ENCODE measurements around the gene CCDC196.

CCDC196 gene, protein sequence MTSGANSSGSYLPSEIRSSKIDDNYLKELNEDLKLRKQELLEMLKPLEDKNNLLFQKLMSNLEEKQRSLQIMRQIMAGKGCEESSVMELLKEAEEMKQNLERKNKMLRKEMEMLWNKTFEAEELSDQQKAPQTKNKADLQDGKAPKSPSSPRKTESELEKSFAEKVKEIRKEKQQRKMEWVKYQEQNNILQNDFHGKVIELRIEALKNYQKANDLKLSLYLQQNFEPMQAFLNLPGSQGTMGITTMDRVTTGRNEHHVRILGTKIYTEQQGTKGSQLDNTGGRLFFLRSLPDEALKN

DNA sequence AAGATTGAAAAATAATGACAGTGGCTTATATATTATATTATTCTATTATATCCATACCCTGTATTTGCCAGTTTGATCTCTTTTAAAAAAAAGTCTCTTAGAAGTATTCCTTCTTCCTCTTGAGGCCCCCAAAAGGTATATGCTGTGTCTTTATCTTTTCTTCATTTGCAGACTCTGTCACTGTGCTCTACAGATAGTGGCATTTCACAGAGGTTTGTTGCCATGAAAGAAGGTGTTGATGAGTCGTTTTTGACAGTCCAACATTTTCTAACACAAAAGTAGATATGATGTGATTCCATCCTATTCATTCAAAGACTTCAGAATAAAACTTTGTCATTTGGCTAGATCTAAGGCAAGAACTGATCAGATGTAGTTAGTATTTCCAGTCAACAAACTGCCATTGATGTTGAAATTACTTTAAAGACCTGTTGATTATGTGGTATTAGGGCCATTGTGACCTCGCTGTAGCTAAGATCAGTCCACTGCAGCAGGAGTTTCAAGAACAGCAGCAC, at the start of gene CCDC196:
CCDC196 (plus strand) TSS at position 462 of the 512 bp plus-strand sequence. CDS start 132 bp downstream, outside the sequence.
- H3K36me3 Mint-ChIP-seq, result peaks cover 7% of the 10 kb centered on the region
- H3K9me3 Mint-ChIP-seq (ENCODE audit: low read depth), result no peaks in the 10 kb centered on the region
- no peak within 1 kb of the TSS for H3K4me3 Mint-ChIP-seq
- no peaks in the 10 kb centered on the region for H3K4me1 Mint-ChIP-seq (ENCODE audit: low read depth)
- H3K27ac Mint-ChIP-seq, result no peak within 1 kb of the TSS
- H3K27me3 Mint-ChIP-seq, result no peaks in the 10 kb centered on the region

DNA sequence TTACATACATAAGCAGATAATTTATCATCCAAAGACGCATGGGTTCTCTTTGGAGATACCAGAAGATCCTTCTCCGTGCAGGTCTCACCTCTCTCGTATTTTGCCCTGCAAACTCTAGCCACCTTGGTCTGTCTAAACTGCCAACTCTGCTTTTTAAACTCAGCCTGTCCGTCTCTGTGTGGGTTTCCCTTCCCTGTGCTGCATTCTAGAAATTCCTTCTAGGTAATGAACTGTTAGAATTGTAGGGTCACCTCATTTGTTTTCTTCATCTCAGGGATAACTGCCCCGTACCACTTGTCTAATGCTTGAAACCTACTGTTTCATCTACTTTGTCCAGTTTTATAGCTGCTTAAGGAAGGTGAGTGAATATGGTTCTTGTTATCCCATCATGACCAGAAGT, 45.4 kb upstream of the CCDC196 start:
- Mint-ChIP-seq H3K4me1 (ENCODE audit: low read depth) (no peaks in the 10 kb centered on the region), H3K36me3 (peaks cover 19% of the 10 kb centered on the region), H3K27me3 (no peaks in the 10 kb centered on the region)

DNA sequence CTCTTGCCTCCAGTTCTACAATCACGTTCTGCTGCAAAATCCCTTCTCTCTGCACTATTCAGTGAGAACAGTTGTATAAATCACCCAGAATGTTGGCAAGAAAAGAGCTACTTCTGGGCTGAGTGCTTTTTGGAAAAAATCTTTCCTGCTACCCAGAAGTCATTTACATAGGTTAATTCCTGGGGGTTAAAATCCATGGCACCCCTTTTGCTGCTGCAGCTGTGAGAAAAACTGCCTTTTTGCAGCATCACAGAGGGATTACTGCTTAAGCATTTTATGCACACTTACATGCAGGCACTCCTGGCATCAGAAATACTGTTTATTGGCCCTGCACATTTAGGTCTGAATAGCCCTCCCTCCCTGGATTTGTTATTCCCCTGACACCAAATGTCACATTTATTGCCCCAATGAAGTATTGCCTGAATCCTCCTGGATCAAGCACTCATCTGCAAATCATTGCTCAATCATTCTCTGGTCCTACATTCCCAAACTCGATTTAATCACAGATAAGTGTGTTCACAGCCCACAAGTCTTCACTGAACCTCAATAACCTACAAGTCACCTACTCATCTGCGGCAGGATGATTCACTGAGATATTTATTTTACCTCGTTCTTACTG, 43.1 kb upstream of the CCDC196 start:
- peaks cover 16% of the 10 kb centered on the region for H3K9me3 Mint-ChIP-seq (ENCODE audit: low read depth)
- peaks cover 18% of the 10 kb centered on the region for H3K36me3 Mint-ChIP-seq
- H3K27ac Mint-ChIP-seq, result no peak overlapping the region
- H3K4me1 Mint-ChIP-seq (ENCODE audit: low read depth), result no peaks in the 10 kb centered on the region
- no peak overlapping the region for H3K4me3 Mint-ChIP-seq
- H3K27me3 Mint-ChIP-seq, result no peaks in the 10 kb centered on the region

More for the DNA sequence above, 45.4 kb upstream of the CCDC196 start:
- no peak overlapping the region for H3K4me3 Mint-ChIP-seq
- H3K27ac Mint-ChIP-seq, result no peak overlapping the region
- peaks cover 21% of the 10 kb centered on the region for H3K9me3 Mint-ChIP-seq (ENCODE audit: low read depth)

DNA sequence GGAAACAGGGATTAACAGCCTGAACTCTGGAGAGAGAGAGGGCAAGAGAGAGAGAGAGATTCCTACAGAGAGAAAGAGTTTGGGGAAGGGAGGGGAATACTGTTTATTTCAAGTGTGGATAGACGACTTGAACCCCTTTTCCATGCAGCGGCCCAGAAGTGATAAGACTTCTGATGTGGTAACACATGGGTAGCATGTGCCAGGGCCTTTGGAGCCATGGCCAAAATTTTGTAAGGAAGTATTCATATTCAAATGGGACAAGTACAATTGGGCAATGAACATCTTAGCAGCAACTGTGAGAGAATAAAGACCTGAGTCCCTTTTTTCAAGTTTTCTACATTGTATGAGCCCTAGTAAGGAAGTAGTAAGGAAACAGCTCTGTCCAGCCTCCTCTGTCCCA, 42.4 kb upstream of the CCDC196 start:
- no peak overlapping the region for H3K4me3 Mint-ChIP-seq
- no peak overlapping the region for H3K27ac Mint-ChIP-seq
- no peaks in the 10 kb centered on the region for H3K4me1 Mint-ChIP-seq (ENCODE audit: low read depth)
- H3K36me3 Mint-ChIP-seq, result peaks cover 16% of the 10 kb centered on the region
- H3K9me3 Mint-ChIP-seq (ENCODE audit: low read depth), result peaks cover 16% of the 10 kb centered on the region
- H3K27me3 Mint-ChIP-seq, result no peaks in the 10 kb centered on the region

DNA sequence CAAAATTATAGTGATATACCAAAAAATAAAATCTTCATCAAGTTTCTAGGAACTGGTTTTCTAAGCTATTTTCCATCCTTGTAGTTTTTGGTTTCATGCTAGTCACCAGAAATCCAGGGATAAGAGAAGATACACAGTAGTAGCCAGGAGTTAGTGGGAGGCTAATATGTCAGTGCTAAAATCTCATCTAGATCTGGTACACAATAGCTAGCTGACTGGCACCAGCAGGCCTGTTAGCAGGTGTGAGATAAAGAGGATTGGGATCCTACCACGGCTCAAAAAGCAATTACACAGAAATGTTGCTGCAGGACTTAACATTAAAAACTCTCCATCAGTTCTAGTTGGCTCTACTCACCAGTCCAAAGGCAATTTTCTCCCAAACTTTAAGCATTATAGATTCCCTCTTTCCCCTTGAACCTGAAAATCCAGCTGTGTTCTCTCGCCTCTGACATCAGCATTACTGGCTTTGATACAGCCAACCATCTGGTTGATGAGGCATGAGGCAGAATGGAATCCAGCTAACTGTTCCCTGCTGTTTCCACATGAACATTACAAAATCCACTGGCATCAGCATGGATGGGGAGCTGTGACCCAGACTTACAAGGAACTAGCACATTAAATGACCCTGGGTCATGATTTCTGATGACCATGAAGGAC, 41.8 kb upstream of the CCDC196 start:
- Mint-ChIP-seq H3K4me1 (ENCODE audit: low read depth) (no peaks in the 10 kb centered on the region), H3K9me3 (ENCODE audit: low read depth) (peaks cover 16% of the 10 kb centered on the region), H3K4me3 (no peak overlapping the region), H3K27me3 (no peaks in the 10 kb centered on the region), H3K36me3 (peaks cover 16% of the 10 kb centered on the region), H3K27ac (no peak overlapping the region)

DNA sequence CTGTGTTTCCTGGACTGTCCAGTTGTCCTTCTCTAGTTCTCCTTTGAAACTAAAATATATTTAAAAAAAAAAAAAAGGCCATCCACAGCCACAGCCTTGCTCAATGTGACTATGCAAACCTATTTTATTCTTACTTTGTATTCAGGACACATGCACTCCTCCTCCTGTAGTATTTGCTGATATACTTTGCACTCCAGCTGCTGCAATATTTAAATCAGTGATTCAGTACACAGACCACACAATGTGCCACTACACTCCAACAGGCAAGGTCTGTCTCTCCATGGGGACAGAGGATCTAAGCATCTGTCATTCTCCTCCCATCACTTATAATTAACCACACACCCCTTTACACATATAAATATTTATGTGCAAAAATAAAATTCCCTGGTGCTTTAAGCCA, 40.2 kb upstream of the CCDC196 start:
- H3K27ac Mint-ChIP-seq, result no peak overlapping the region
- H3K4me1 Mint-ChIP-seq (ENCODE audit: low read depth), result no peaks in the 10 kb centered on the region
- H3K9me3 Mint-ChIP-seq (ENCODE audit: low read depth), result peaks cover under 1% of the 10 kb centered on the region
- H3K4me3 Mint-ChIP-seq, result no peak overlapping the region
- no peaks in the 10 kb centered on the region for H3K27me3 Mint-ChIP-seq
- H3K36me3 Mint-ChIP-seq, result peaks cover 8% of the 10 kb centered on the region

DNA sequence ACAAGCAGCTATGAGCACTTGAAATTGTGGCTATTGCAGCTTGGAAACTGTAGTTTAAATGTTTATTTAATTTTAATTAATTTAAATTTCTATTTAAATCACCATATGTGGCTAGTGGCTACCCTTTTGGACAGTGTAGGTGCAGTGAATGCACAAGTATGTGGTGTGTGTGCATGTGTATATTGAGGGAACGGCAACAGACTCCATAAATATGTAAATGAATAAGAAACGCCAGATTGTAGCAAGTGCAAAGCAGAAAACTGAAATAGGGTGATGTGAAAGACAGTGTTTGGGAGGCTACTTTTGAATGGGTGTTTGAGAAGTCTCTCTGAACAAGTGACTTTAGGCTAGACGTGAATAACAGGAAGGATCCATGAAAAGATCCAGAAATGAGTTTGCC, 32.7 kb upstream of the CCDC196 start:
- Mint-ChIP-seq H3K36me3 (peaks cover 28% of the 10 kb centered on the region), H3K27me3 (no peaks in the 10 kb centered on the region), H3K9me3 (ENCODE audit: low read depth) (peaks cover 7% of the 10 kb centered on the region), H3K4me1 (ENCODE audit: low read depth) (no peaks in the 10 kb centered on the region), H3K27ac (no peak overlapping the region), H3K4me3 (no peak overlapping the region)

DNA sequence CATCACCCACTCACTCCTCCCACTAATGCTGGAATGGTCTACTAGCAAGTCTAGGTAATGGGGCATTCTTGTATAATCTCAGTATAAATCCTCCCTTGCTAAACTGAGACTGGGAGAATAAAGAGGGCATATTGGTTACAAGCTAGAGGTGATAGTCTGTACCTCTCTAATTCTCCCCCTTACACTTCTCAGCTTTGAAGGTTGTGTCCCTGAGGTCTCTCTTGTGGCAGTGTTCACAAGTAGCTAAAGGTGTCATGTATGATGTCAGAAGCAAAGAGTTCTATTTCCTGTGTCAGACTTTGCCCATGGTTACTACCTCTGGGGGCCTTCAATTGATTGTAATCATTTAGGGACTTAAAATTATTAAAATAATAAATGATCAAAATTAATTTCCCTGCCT, 26.6 kb upstream of the CCDC196 start:
- Mint-ChIP-seq H3K36me3 (peaks cover 18% of the 10 kb centered on the region), H3K4me3 (no peak overlapping the region), H3K27ac (no peak overlapping the region), H3K4me1 (ENCODE audit: low read depth) (no peaks in the 10 kb centered on the region), H3K27me3 (no peaks in the 10 kb centered on the region), H3K9me3 (ENCODE audit: low read depth) (peaks cover 7% of the 10 kb centered on the region)

DNA sequence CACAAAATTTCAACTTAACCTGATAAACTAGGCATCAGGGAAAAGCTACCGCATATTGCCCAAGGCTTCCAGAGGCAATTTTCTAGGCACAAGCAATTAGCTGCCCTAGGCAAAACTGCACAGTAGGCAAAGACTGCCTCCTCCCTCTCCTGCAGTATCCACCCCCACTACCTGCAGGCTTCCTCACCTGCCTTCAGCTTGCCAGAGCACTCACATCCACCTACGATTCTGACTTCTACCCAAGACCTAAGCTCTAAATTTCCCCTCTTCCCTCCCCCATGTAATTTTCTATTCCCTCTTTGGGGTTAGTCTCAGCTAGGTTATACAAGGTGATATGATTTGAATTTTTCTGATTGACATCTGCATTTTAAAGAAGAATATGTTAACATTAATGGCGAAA, 21.9 kb upstream of the CCDC196 start:
- Mint-ChIP-seq H3K27ac (no peak overlapping the region), H3K4me1 (ENCODE audit: low read depth) (no peaks in the 10 kb centered on the region), H3K36me3 (peaks cover 3% of the 10 kb centered on the region), H3K9me3 (ENCODE audit: low read depth) (no peaks in the 10 kb centered on the region), H3K4me3 (no peak overlapping the region), H3K27me3 (no peaks in the 10 kb centered on the region)

DNA sequence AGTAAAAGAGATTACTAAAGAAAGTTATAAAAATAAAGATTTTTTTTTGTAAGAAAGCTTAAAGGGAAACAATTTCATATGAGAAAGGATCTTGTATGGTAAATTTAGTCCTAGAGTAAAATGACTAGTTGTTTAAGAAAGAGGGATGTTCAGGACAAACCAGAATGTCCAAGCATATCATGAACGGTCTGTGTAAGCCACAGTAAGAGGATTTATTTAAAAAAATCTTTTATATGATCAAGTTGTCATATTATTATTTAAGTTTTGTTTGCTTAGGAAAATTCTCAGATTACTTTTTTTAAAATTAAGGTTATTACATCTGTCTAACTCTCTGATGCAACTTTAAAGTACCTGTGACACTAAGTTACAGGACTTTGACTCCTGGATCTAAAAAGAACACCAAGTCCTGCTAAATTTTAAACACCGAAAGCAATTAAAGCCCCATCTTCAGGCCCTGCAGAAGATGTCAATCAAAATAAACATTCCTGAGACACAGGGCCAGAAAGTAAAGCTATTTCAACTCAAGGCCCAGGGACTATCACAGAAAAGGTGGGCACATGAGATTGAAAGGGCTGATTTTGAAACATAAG, 17.3 kb upstream of the CCDC196 start:
- peaks cover 19% of the 10 kb centered on the region for H3K36me3 Mint-ChIP-seq
- no peaks in the 10 kb centered on the region for H3K4me1 Mint-ChIP-seq (ENCODE audit: low read depth)
- H3K9me3 Mint-ChIP-seq (ENCODE audit: low read depth), result peaks cover 17% of the 10 kb centered on the region

DNA sequence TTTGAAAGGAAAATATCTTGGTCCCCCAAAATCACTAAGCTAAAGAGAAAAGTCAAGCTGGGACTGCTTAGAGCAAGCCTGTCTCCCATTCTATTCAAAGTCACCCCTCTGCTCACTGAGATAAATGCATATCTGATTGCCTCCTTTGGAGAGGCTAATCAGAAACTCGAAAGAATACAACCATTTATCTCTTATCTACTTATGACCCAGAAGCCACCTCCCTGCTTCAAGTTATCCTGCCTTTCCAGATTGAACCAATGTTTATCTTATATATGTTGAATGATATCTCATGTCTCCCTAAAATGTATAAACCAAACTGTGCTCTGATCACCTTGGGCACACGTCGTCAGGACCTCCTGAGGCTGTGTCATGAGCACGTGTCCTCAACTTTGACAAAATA, 14.6 kb upstream of the CCDC196 start:
- no peak overlapping the region for H3K4me3 Mint-ChIP-seq
- no peak overlapping the region for H3K27ac Mint-ChIP-seq
- H3K27me3 Mint-ChIP-seq, result no peaks in the 10 kb centered on the region
- H3K36me3 Mint-ChIP-seq, result peaks cover 19% of the 10 kb centered on the region
- H3K9me3 Mint-ChIP-seq (ENCODE audit: low read depth), result peaks cover 17% of the 10 kb centered on the region
- H3K4me1 Mint-ChIP-seq (ENCODE audit: low read depth), result no peaks in the 10 kb centered on the region

More for the DNA sequence above, 17.3 kb upstream of the CCDC196 start:
- no peak overlapping the region for H3K4me3 Mint-ChIP-seq
- H3K27ac Mint-ChIP-seq, result no peak overlapping the region
- no peaks in the 10 kb centered on the region for H3K27me3 Mint-ChIP-seq

DNA sequence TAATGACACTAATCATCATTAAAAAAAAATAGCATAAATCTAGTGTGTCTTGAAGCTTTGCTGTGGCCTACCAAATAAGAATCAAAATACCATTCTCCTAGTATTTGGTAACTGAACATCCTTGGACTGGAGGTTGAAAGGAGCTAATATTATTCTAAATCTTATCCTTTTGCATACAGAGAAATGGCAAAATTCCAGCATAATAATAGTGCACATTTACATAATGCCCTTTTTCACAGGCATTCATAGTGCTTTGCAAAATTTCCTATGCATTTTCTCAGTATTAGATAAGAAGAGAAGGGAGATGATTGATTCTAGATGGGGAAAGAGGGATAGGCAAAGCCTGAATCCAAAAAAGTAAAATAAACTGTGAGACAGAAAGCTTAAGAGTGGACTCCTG, 13.9 kb upstream of the CCDC196 start:
- Mint-ChIP-seq H3K27ac (no peak overlapping the region), H3K4me3 (no peak overlapping the region), H3K9me3 (ENCODE audit: low read depth) (peaks cover 17% of the 10 kb centered on the region), H3K36me3 (peaks cover 19% of the 10 kb centered on the region), H3K27me3 (no peaks in the 10 kb centered on the region), H3K4me1 (ENCODE audit: low read depth) (no peaks in the 10 kb centered on the region)

DNA sequence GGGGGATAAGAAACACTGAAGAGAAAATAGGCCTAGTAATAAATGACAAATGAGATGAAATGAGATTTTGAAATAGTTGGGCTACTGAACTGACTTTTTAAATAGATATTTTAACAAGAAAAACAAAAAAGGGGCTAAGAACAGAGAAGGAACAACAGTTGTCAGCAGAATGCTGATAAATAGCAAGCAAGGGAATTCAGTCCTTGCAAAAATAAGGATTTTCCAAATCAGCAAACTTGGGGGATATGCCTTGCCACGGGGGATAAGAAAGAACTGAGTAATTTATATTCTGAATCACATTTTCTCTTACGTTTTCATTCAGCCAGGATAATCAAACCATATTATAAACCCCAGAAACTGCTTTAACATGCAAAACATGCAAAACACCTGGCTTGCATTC, 12.9 kb upstream of the CCDC196 start:
- peaks cover 19% of the 10 kb centered on the region for H3K36me3 Mint-ChIP-seq
- H3K27me3 Mint-ChIP-seq, result no peaks in the 10 kb centered on the region
- no peak overlapping the region for H3K27ac Mint-ChIP-seq
- peaks cover 17% of the 10 kb centered on the region for H3K9me3 Mint-ChIP-seq (ENCODE audit: low read depth)
- H3K4me1 Mint-ChIP-seq (ENCODE audit: low read depth), result no peaks in the 10 kb centered on the region
- no peak overlapping the region for H3K4me3 Mint-ChIP-seq

DNA sequence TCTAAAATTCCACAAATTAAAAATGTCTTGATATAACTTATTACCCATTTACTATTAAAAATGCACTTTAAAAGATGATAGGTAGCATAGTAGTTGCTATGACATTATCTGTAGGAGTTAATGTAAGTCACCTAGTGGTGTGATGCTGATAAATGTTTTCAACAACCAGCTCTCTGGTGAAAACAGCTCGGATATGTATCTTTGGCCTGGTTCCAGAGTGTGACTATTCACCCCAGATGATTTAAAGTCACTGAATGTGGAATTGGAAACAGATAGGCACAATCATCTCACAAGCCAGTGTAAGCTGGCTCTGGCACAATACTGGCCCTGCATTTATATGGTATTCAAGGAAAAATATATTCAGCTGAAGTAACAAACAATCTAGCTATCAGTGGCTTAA, 9.2 kb upstream of the CCDC196 start:
- H3K27ac Mint-ChIP-seq, result no peak overlapping the region
- H3K27me3 Mint-ChIP-seq, result no peaks in the 10 kb centered on the region
- H3K9me3 Mint-ChIP-seq (ENCODE audit: low read depth), result peaks cover 6% of the 10 kb centered on the region
- H3K4me1 Mint-ChIP-seq (ENCODE audit: low read depth), result no peaks in the 10 kb centered on the region
- no peak overlapping the region for H3K4me3 Mint-ChIP-seq
- H3K36me3 Mint-ChIP-seq, result peaks cover 14% of the 10 kb centered on the region

DNA sequence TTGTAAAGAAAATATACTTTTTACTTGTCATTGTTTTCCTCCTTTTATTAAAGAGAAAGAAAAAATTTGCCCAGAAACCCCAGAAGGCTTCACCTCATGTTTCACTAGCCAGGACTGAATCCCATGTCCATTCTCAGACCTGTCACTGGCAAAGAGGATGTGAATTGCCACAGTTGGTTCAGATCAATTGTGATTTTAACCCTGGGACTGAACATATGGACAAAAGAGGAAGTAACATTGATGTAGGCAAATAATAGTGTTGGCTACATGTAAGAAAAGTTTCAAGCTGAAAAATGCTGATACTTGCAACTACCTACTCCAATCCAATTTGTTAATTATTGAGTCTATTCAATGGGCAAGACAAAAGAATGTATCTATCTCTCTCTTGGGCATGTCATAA, 8.6 kb upstream of the CCDC196 start:
- Mint-ChIP-seq H3K9me3 (ENCODE audit: low read depth) (peaks cover 6% of the 10 kb centered on the region), H3K27ac (no peak overlapping the region), H3K4me3 (no peak overlapping the region), H3K4me1 (ENCODE audit: low read depth) (no peaks in the 10 kb centered on the region), H3K27me3 (no peaks in the 10 kb centered on the region), H3K36me3 (peaks cover 8% of the 10 kb centered on the region)
